Testis (tissue), 3 donors: ENCODE measurements around the gene LDAH. TPM values are rescaled to one million over a fixed set of nuclear protein-coding genes. Genes with fewer than 3 reads are reported as not detected.

ENCODE experiments used
- DNase-seq: peaks from one replicate; pipeline ENCODE4 v3.0.0-alpha.2; 2019
- H3K27ac ChIP-seq, 2 donors: fragments of 200-600 bp; sonication (generic); one replicate each; pipeline ENCODE4 v1.5.1; 2019
- H3K27me3 ChIP-seq: fragments of 200-600 bp; sonication (generic); one replicate; pipeline ENCODE4 v1.5.1; 2019
- H3K36me3 ChIP-seq: fragments of 200-600 bp; sonication (generic); one replicate; pipeline ENCODE4 v1.5.1; 2017; ENCODE audit warnings: low read depth; ENCODE audit errors: missing control alignments
- H3K4me1 ChIP-seq: fragments of 200-600 bp; sonication (generic); one replicate; pipeline ENCODE4 v1.5.1; 2019
- H3K4me3 ChIP-seq, 2 donors: fragments of 200-600 bp; sonication (generic); one replicate each; pipeline ENCODE4 v1.5.1; 2017 to 2019
- H3K9me3 ChIP-seq: fragments of 200-600 bp; sonication (generic); one replicate; pipeline ENCODE4 v1.5.1; 2017
- POLR2A ChIP-seq: fragments of 450-650 bp; IDR thresholded peaks from one replicate; pipeline ENCODE4 v1.6.1; 2017; ENCODE audit warnings: antibody characterized with exemption, mild to moderate bottlenecking, moderate library complexity
- WGBS, 2 donors: methylation state at CpG; one replicate each; pipeline ENCODE4 v1.1.5; 2018; 5-methylcytosine and 5-hydroxymethylcytosine counted together
- intact Hi-C: fragments of 100-400 bp; cut with DNase I; formaldehyde crosslinking; loops from one replicate; pipeline ENCODE4 v1.15.1; 2023; ENCODE audit warnings: low total_unique reads
- polyA plus RNA-seq: library from polyadenylated mRNA; stranded (reverse); fragments of 350-450 nt; fragmentation: Illumina TruSeq; extraction: RNeasy Lipid Tissue Mini Kit (QIAGEN cat#74804); gene quantifications from one replicate; pipeline ENCODE4 v1.2.3, GENCODE V29; 2014; ENCODE audit warnings: low read depth, low replicate concordance; ENCODE audit not compliant: insufficient read depth
- total RNA-seq, 2 donors: library from RNA; depleted of rRNA; stranded (reverse); fragments of >200 nt; gene quantifications; one replicate each; pipeline ENCODE4 v1.2.3, GENCODE V29; 2016
- TF ChIP-seq, protein P1 (sequence below), 3 experiments: fragments of 450-650 bp in 2 of 3; fragments of 200-600 bp in 1 of 3; sonication (generic) in 1 of 3; IDR thresholded peaks; one replicate each; pipeline ENCODE4 v1.5.1; 2016 to 2019; ENCODE audit warnings: antibody characterized with exemption in 3 of 3, mild to moderate bottlenecking in 2 of 3, moderate library complexity in 1 of 3

Gene LDAH
- total and polyA plus RNA-seq, 3 donors from 2014 or later = 9.3 to 19.4 (median 12.7) TPM

- WGBS, 2 donors = 89 to 91% methylated on average over 4 of the region's 4 CpGs
- intact Hi-C loops = no loop called here
- TF ChIP-seq, protein P1, sequence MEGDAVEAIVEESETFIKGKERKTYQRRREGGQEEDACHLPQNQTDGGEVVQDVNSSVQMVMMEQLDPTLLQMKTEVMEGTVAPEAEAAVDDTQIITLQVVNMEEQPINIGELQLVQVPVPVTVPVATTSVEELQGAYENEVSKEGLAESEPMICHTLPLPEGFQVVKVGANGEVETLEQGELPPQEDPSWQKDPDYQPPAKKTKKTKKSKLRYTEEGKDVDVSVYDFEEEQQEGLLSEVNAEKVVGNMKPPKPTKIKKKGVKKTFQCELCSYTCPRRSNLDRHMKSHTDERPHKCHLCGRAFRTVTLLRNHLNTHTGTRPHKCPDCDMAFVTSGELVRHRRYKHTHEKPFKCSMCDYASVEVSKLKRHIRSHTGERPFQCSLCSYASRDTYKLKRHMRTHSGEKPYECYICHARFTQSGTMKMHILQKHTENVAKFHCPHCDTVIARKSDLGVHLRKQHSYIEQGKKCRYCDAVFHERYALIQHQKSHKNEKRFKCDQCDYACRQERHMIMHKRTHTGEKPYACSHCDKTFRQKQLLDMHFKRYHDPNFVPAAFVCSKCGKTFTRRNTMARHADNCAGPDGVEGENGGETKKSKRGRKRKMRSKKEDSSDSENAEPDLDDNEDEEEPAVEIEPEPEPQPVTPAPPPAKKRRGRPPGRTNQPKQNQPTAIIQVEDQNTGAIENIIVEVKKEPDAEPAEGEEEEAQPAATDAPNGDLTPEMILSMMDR (IDR thresholded peaks at IDR 0.05) = no peak
- TF ChIP-seq POLR2A = no peak
Observed at GRCh38 chr2:20707601-20708000, 115.3 kb downstream of the LDAH start.

GRCh38 chr2:20706786-20707185 is 116.1 kb downstream of the LDAH start:
- no peaks in the 10 kb centered on the region for H3K36me3 ChIP-seq

More at GRCh38 chr2:20707601-20708000, 115.3 kb downstream of the LDAH start:
- Histone ChIP-seq H3K9me3 (no peaks in the 10 kb centered on the region), H3K4me3 (no peak overlapping the region), H3K4me1 (no peaks in the 10 kb centered on the region), H3K27ac (no peak overlapping the region), H3K27me3 (no peaks in the 10 kb centered on the region), H3K36me3 (no peaks in the 10 kb centered on the region)
- no peak for DNase-seq

GRCh38 chr2:20706217-20706616 is 116.7 kb downstream of the LDAH start:
- peak overlapping the region in 1 of 2 donors; percentile 16 for H3K27ac ChIP-seq
- no peak for TF ChIP-seq POLR2A
- TF ChIP-seq, protein P1 (IDR thresholded peaks at IDR 0.05) = no peak
- no peaks in the 10 kb centered on the region for H3K27me3 ChIP-seq
- intact Hi-C loops = no loop called here
- WGBS, 2 donors = 89 to 98% methylated on average over 2 of the region's 2 CpGs
- no peak overlapping the region for H3K4me3 ChIP-seq
- no peak for DNase-seq
- no peaks in the 10 kb centered on the region for H3K36me3 ChIP-seq
- no peaks in the 10 kb centered on the region for H3K4me1 ChIP-seq
- no peaks in the 10 kb centered on the region for H3K9me3 ChIP-seq

More at GRCh38 chr2:20706786-20707185, 116.1 kb downstream of the LDAH start:
- Histone ChIP-seq H3K4me3 (no peak overlapping the region), H3K27me3 (no peaks in the 10 kb centered on the region), H3K4me1 (no peaks in the 10 kb centered on the region), H3K9me3 (no peaks in the 10 kb centered on the region), H3K27ac (no peak overlapping the region)
- TF ChIP-seq, protein P1 (IDR thresholded peaks at IDR 0.05) = no peak
- no peak for TF ChIP-seq POLR2A
- no peak for DNase-seq
- intact Hi-C loops = no loop called here
- 50 to 55% methylated on average over 3 of the region's 3 CpGs for WGBS, 2 donors

- 88 to 95% methylated on average over 1 of the region's 1 CpG for WGBS, 2 donors
Observed at GRCh38 chr2:20704886-20705285, 118.0 kb downstream of the LDAH start.

DNA sequence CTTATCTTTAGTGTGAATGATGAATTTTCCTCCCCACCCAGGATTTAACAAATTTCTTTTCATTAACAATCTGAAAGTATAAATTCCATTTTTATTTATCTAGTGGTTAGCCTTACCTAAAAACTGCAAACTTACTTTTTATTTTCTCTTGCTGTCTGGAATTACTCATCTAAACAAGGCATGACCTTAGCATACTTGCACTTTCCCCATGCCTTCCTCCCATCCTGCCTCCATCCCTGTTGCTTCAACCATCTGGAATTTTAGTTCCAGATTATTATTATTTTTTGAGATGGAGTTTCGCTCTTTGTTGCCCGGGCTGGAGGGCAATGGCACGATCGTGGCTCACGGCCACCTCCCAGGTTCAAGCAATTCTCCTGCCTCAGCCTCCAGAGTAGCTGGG is 120.3 kb downstream of the LDAH start:
- DNase-seq = no peak
- Histone ChIP-seq H3K36me3 (no peaks in the 10 kb centered on the region), H3K27ac (no peak overlapping the region), H3K27me3 (no peaks in the 10 kb centered on the region), H3K9me3 (no peaks in the 10 kb centered on the region), H3K4me1 (no peaks in the 10 kb centered on the region), H3K4me3 (no peak overlapping the region)
- TF ChIP-seq, protein P1 (IDR thresholded peaks at IDR 0.05) = no peak
- TF ChIP-seq POLR2A = no peak
- 92 to 93% methylated on average over 5 of the region's 5 CpGs for WGBS, 2 donors
- intact Hi-C loops = no loop called here

More at GRCh38 chr2:20704886-20705285, 118.0 kb downstream of the LDAH start:
- DNase-seq = no peak
- no peaks in the 10 kb centered on the region for H3K36me3 ChIP-seq
- H3K4me3 ChIP-seq = no peak overlapping the region
- no peaks in the 10 kb centered on the region for H3K9me3 ChIP-seq
- no peak overlapping the region for H3K27ac ChIP-seq
- TF ChIP-seq, protein P1 (IDR thresholded peaks at IDR 0.05) = no peak
- no peak for TF ChIP-seq POLR2A
- H3K27me3 ChIP-seq = no peaks in the 10 kb centered on the region
- H3K4me1 ChIP-seq = no peaks in the 10 kb centered on the region
- intact Hi-C loops = no loop called here
